DOHH2 (cell line): ENCODE measurements around the gene SPAG16.

ENCODE experiments used
- EZH2phosphoT487 ChIP-seq: fragments of 200-600 bp; sonication (generic); IDR thresholded peaks from 2 replicates; pipeline ENCODE4 v1.6.1; 2017; ENCODE audit warnings: borderline replicate concordance, mild to moderate bottlenecking, antibody characterized with exemption, low read length, moderate library complexity, mixed read lengths
- TF ChIP-seq, protein P1 (sequence below): fragments of 200-600 bp; sonication (generic); IDR thresholded peaks from one replicate; pipeline ENCODE4 v1.5.1; 2014; ENCODE audit warnings: antibody characterized with exemption, mild to moderate bottlenecking, low read depth, low read length; ENCODE audit not compliant: poor library complexity, severe bottlenecking

DNA sequence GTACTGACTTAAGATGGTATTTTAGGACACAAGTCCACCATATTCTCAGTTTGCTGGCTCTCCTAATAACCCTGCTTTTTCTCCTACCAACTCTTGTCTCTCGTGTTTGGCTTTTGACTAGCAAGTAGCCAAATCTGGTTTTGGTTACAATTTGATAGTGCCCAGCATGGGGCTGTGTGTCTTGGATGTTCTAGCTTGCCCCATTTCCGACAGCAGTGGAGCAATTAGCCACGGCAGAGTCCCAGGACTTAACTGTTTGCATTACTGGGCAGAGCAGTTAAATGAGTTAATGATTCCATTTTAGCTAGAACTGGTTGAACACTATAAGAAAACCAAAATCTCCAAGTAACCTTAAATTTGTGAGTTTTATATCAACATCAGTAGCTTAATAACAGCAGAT, 18.6 kb upstream of the SPAG16 start:
- TF ChIP-seq, protein P1, sequence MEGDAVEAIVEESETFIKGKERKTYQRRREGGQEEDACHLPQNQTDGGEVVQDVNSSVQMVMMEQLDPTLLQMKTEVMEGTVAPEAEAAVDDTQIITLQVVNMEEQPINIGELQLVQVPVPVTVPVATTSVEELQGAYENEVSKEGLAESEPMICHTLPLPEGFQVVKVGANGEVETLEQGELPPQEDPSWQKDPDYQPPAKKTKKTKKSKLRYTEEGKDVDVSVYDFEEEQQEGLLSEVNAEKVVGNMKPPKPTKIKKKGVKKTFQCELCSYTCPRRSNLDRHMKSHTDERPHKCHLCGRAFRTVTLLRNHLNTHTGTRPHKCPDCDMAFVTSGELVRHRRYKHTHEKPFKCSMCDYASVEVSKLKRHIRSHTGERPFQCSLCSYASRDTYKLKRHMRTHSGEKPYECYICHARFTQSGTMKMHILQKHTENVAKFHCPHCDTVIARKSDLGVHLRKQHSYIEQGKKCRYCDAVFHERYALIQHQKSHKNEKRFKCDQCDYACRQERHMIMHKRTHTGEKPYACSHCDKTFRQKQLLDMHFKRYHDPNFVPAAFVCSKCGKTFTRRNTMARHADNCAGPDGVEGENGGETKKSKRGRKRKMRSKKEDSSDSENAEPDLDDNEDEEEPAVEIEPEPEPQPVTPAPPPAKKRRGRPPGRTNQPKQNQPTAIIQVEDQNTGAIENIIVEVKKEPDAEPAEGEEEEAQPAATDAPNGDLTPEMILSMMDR, result no peak
- no peak for TF ChIP-seq EZH2phosphoT487
